HEK293T (cell line): ENCODE results near the gene KIDINS220.

Experiments
- CTCF ChIA-PET: fragments of 350-600 bp; formaldehyde crosslinking; extraction: SDS; loops from one replicate; lab custom pipeline; 2021; ENCODE audit warnings: antibody characterized with exemption, inconsistent platforms; lab: Yijun Ruan, JAX
- POLR2A ChIA-PET: fragments of 350-600 bp; formaldehyde crosslinking; extraction: SDS; loops from one replicate; lab custom pipeline; 2020; ENCODE audit warnings: antibody characterized with exemption, inconsistent platforms; lab: Yijun Ruan, JAX
- DNase-seq: peaks from one replicate; pipeline ENCODE4 v3.0.0; 2012; ENCODE audit warnings: mixed read lengths; ENCODE audit errors: extremely low spot score
- ARNT ChIP-seq: fragments of 450-650 bp; IDR thresholded peaks from 2 replicates; pipeline ENCODE4 v1.6.1; 2017; ENCODE audit warnings: mild to moderate bottlenecking
- BHLHE40 ChIP-seq: fragments of 450-650 bp; IDR thresholded peaks from 2 replicates; pipeline ENCODE4 v1.6.1; 2016; ENCODE audit warnings: mild to moderate bottlenecking, moderate library complexity, borderline replicate concordance
- CTBP1 ChIP-seq: fragments of 450-650 bp; IDR thresholded peaks from 2 replicates; pipeline ENCODE4 v1.6.1; 2016; ENCODE audit warnings: borderline replicate concordance
- ELF4 ChIP-seq: fragments of 450-650 bp; IDR thresholded peaks from 2 replicates; pipeline ENCODE4 v1.6.1; 2017; ENCODE audit warnings: antibody characterized with exemption
- FOXA1 ChIP-seq: fragments of 450-650 bp; IDR thresholded peaks from 2 replicates; pipeline ENCODE4 v1.6.1; 2016; ENCODE audit warnings: mild to moderate bottlenecking
- FOXK2 ChIP-seq: fragments of 450-650 bp; IDR thresholded peaks from 2 replicates; pipeline ENCODE4 v1.6.1; 2016; ENCODE audit warnings: mild to moderate bottlenecking
- FOXM1 ChIP-seq: fragments of 450-650 bp; IDR thresholded peaks from 2 replicates; pipeline ENCODE4 v1.6.1; 2017; ENCODE audit warnings: mild to moderate bottlenecking, borderline replicate concordance
- HDGF ChIP-seq: fragments of 450-650 bp; IDR thresholded peaks from 2 replicates; pipeline ENCODE4 v1.6.1; 2017; ENCODE audit warnings: antibody characterized with exemption, borderline replicate concordance
- L3MBTL2 ChIP-seq: fragments of 450-650 bp; conservative IDR thresholded peaks from 2 replicates; pipeline ENCODE4 v1.6.1; 2016; ENCODE audit warnings: mild to moderate bottlenecking
- LEF1 ChIP-seq: fragments of 450-650 bp; IDR thresholded peaks from 2 replicates; pipeline ENCODE4 v1.6.1; 2017; ENCODE audit warnings: mild to moderate bottlenecking, borderline replicate concordance
- NFRKB ChIP-seq: fragments of 450-650 bp; IDR thresholded peaks from 2 replicates; pipeline ENCODE4 v1.6.1; 2016; ENCODE audit warnings: mild to moderate bottlenecking, moderate library complexity
- PKNOX1 ChIP-seq: fragments of 450-650 bp; IDR thresholded peaks from 2 replicates; pipeline ENCODE4 v1.6.1; 2016
- SP1 ChIP-seq: fragments of 450-650 bp; IDR thresholded peaks from 2 replicates; pipeline ENCODE4 v1.6.1; 2017
- SUZ12 ChIP-seq: fragments of 450-650 bp; IDR thresholded peaks from 2 replicates; pipeline ENCODE4 v1.6.1; 2016; ENCODE audit warnings: mild to moderate bottlenecking
- TARDBP ChIP-seq: fragments of 450-650 bp; IDR thresholded peaks from 2 replicates; pipeline ENCODE4 v1.6.1; 2016
- ZNF384 ChIP-seq: fragments of 450-650 bp; IDR thresholded peaks from 2 replicates; pipeline ENCODE4 v1.6.1; 2016

KIDINS220 gene

GRCh38 chr2:8714283-8714682, 123.1 kb downstream of the KIDINS220 start:
- no peak for DNase-seq
- ChIA-PET CTCF (interaction anchor here (0.9 kb wide), 1 partner anchor 46 kb away, joined by 3 read pairs; no protein-coding TSS in a partner anchor), POLR2A (no interaction called here)
- no peak for TF ChIP-seq PKNOX1
- no peak for TF ChIP-seq LEF1
- TF ChIP-seq ELF4, result no peak
- no peak for TF ChIP-seq BHLHE40
- no peak for TF ChIP-seq HDGF
- no peak for TF ChIP-seq CTBP1
- no peak for TF ChIP-seq SUZ12
- TF ChIP-seq FOXM1, result no peak
- TF ChIP-seq FOXK2, result no peak
- no peak for TF ChIP-seq SP1
- TF ChIP-seq NFRKB, result no peak
- no peak for TF ChIP-seq ZNF384
- TF ChIP-seq ARNT, result no peak
- TF ChIP-seq L3MBTL2, result no peak

GRCh38 chr2:8710951-8711350, 126.5 kb downstream of the KIDINS220 start:
- ChIA-PET CTCF (no interaction called here), POLR2A (no interaction called here)
- DNase-seq, result no peak
- no peak for TF ChIP-seq NFRKB
- no peak for TF ChIP-seq FOXM1
- no peak for TF ChIP-seq BHLHE40
- no peak for TF ChIP-seq FOXK2
- TF ChIP-seq ZNF384, result no peak
- no peak for TF ChIP-seq PKNOX1
- no peak for TF ChIP-seq TARDBP
- TF ChIP-seq SP1, result no peak
- TF ChIP-seq FOXA1, result no peak
- TF ChIP-seq ARNT, result no peak
- TF ChIP-seq CTBP1, result no peak
- no peak for TF ChIP-seq LEF1
- TF ChIP-seq ELF4, result no peak
- TF ChIP-seq L3MBTL2, result no peak
- no peak for TF ChIP-seq HDGF
- TF ChIP-seq SUZ12, result no peak

GRCh38 chr2:8709611-8710010, 127.8 kb downstream of the KIDINS220 start:
- ChIA-PET POLR2A (no interaction called here), CTCF (no interaction called here)
- no peak for DNase-seq
- no peak for TF ChIP-seq TARDBP
- TF ChIP-seq FOXM1, result no peak
- no peak for TF ChIP-seq SUZ12
- no peak for TF ChIP-seq ELF4
- TF ChIP-seq BHLHE40, result no peak
- no peak for TF ChIP-seq HDGF
- no peak for TF ChIP-seq L3MBTL2
- TF ChIP-seq LEF1, result no peak
- TF ChIP-seq SP1, result no peak
- no peak for TF ChIP-seq ZNF384
- no peak for TF ChIP-seq FOXK2
- no peak for TF ChIP-seq ARNT

GRCh38 chr2:8704906-8705305, 132.5 kb downstream of the KIDINS220 start:
- TF ChIP-seq L3MBTL2 (no peak), ZNF384 (no peak), FOXM1 (no peak), ELF4 (no peak), FOXK2 (no peak), CTBP1 (no peak), ARNT (no peak), NFRKB (no peak), SP1 (no peak)
- no peak for DNase-seq
- POLR2A ChIA-PET, result no interaction called here
- CTCF ChIA-PET, result no interaction called here

GRCh38 chr2:8701681-8702379, 135.6 kb downstream of the KIDINS220 start:
- no peak for DNase-seq
- ChIA-PET CTCF (no interaction called here), POLR2A (no interaction called here)
- TF ChIP-seq SUZ12, result no peak
- TF ChIP-seq FOXM1, result no peak
- TF ChIP-seq SP1, result no peak
- no peak for TF ChIP-seq FOXA1
- no peak for TF ChIP-seq HDGF
- TF ChIP-seq LEF1, result no peak

GRCh38 chr2:8699839-8700238, 137.6 kb downstream of the KIDINS220 start:
- DNase-seq, result no peak
- ChIA-PET POLR2A (no interaction called here), CTCF (interaction anchor here (0.7 kb wide), 1 partner anchor 1307 kb away, joined by 4 read pairs; no protein-coding TSS in a partner anchor)
- TF ChIP-seq ELF4, result no peak
- no peak for TF ChIP-seq FOXA1
- no peak for TF ChIP-seq ZNF384
- TF ChIP-seq FOXK2, result no peak
- TF ChIP-seq NFRKB, result no peak

GRCh38 chr2:8697190-8697589, 140.2 kb downstream of the KIDINS220 start:
- DNase-seq, result no peak
- TF ChIP-seq FOXA1 (no peak), BHLHE40 (no peak), CTBP1 (no peak), FOXK2 (no peak)
- POLR2A ChIA-PET, result no interaction called here
- CTCF ChIA-PET, result no interaction called here
